Activated CD8-positive, alpha-beta memory T cell treated with anti-CD3 and anti-CD28 coated beads for 48 hours (primary cell): ENCODE measurements around the gene SLC8A1.

Experiments used
- DNase-seq, 3 experiments: peaks; one replicate each; pipeline ENCODE4 v3.0.0-alpha.2; 2020; ENCODE audit warnings: low read depth in 2 of 3, low spot score in 2 of 3

The SLC8A1 gene

DNA sequence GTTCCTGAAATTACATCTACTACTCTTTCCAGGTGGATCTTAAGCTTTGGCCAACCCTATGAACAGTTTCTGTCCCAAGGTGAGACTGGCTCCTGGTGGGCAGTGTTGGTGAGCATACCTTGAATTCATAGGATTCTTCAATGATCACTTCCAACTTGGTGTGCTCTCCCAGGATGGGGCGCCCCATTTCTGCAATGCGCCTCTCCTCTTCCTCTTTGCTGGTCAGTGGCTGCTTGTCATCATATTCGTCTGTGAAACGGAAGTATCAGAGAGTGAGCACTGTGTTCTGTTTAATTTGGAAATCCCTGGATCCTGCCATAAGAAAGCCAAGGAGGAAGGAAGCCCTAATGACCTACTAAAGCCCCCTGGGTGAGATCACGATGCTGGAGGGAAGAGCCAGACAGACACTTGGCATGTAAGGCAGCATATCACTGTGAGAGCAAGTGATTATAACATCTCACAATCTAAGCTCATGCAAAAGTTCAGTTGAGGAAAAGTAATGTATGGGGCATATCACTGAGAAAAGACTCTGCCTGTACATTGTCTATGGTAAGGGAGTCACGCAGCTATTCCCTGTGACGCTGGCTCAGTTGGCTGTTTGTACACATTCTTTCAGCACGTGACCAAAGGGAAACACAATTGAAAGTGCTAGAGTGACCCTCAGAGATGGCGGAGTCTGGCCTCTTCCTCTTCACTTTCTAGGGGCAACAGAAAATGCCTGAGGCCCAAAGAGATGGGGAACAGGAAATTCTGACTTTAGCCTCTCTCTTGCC, 287.0 kb downstream of the SLC8A1 start:
- DNase-seq = no peak

GRCh38 chr2:40161986-40162385, 289.9 kb downstream of the SLC8A1 start:
- DNase-seq = no peak

- no peak for DNase-seq
Measured at GRCh38 chr2:40160751-40161218, 291.1 kb downstream of the SLC8A1 start.

DNA sequence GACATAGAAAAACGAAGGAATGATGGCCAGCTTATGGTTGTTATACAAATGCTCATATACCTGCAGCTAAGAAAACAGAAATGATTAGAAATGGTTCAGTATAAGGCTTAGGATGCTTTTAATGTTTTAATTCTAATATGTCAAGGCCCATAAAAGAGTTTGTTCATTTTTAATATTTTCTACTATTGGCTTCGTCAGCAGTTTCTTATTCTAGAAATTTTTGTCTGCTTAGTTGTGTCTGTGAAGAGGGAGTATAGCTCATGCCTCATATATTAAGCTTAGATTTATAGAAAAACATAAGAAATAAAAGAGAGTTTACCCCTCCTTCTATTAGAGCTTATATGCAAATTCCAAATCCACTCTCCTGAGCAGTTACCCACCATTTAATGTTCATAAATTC, 292.6 kb downstream of the SLC8A1 start:
- no peak for DNase-seq

GRCh38 chr2:40158781-40159180, 293.1 kb downstream of the SLC8A1 start:
- no peak for DNase-seq

DNA sequence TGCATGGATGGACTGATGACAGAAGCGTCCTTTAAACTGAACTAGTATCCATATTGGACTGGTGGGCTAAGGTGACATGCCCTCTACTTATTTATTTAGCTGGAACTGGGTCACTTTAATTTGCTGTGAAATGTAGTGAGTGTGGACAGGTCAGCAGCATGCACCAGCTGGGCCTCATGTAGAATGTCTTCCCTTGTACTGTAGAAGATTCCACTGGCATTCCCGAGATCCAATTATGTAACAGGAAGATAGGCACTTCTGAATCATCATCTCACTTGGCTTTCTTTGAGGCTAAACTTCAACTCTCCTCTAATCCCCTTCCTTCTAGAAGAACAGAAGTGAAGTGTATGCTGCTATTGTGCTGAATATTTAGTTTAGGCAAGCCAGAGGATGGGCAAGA, 296.2 kb downstream of the SLC8A1 start:
- no peak for DNase-seq

- no peak for DNase-seq
Measured at GRCh38 chr2:40150266-40150665, 301.6 kb downstream of the SLC8A1 start.

DNA sequence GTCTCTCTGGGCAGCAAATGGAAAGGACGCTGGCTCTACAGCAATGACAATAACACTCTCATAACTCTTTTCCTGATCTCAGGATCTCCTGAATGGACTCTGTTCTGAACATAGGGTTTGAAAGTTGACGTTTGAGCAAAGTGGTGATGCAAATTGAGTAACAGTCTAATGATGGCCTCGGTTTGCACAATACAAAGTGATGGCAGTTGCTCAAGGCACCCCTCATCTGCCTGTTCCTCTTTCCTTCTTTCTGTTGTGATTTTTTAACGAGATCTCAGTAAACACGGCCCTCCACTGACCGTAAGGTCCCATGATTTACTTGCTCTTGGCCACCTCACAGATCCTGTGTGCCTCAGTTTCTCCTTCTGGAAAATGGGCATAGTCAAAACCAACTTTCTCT, 303.6 kb downstream of the SLC8A1 start:
- no peak for DNase-seq

DNA sequence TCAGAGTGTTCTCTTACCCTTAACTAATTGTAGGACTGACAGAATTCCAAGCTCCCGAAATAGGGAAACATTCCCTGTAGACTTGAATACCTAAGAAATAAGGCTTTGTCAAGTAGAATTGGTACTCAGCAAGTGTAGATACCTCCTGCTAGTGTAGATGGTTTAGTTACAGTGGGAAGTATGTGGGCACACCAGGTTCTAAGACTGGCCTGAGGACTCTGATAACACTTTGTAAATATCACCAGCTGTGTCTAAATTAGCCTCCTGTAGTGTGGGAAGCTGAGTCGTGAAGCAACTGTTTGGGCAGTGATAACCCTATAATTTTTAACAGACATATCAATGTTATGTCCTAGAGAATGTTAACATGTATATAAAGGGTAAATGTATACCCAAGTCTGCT, 304.5 kb downstream of the SLC8A1 start:
- DNase-seq = no peak

- DNase-seq = no peak
Measured at GRCh38 chr2:40144022-40144421, 307.9 kb downstream of the SLC8A1 start.

DNA sequence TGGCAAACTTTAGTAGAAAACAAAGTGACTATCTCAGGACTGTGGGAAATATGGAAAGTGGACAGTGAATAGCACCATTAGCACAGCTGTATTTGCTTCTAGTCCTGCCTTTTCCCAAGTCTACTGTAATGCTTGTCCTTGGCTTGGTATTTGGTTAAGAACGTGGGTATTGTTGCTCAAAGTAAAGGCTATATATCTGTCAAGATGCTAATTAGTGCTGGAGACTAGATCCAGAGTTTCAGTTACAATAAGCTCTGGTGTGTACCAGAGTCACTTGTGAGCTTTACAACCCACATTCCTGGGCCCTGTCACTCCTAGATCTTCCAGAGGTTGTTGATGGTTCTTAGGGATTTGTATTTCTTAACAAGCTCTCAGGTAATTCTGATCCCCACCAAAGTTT, 313.6 kb downstream of the SLC8A1 start:
- no peak for DNase-seq

- DNase-seq = no peak
Measured at GRCh38 chr2:40131081-40131704, 320.7 kb downstream of the SLC8A1 start.

- no peak for DNase-seq
Measured at GRCh38 chr2:40130251-40130994, 321.5 kb downstream of the SLC8A1 start.

DNA sequence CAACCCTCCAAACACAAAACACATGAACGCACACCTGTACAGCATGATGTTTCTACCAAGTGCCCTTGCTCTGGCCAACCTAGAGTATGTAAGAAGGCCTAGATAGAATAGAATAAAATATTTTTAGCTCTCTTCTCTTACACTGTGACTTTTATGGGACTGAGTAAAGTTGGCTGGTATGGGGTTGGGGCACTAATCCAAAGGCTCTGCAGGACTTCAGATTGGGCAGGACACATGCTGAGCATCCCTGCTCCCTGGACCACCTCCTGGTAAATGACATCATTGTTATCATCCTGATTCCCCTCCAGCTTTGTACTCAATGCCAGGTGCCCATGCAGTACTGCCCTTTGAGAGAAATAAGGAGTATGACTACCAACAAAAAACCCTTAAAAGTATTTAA, 322.2 kb downstream of the SLC8A1 start:
- DNase-seq = no peak

- DNase-seq = no peak
Measured at GRCh38 chr2:40128796-40129195, 323.1 kb downstream of the SLC8A1 start.

GRCh38 chr2:40127890-40128557, 323.9 kb downstream of the SLC8A1 start:
- DNase-seq = no peak

GRCh38 chr2:40127146-40127545, 324.7 kb downstream of the SLC8A1 start:
- no peak for DNase-seq

DNA sequence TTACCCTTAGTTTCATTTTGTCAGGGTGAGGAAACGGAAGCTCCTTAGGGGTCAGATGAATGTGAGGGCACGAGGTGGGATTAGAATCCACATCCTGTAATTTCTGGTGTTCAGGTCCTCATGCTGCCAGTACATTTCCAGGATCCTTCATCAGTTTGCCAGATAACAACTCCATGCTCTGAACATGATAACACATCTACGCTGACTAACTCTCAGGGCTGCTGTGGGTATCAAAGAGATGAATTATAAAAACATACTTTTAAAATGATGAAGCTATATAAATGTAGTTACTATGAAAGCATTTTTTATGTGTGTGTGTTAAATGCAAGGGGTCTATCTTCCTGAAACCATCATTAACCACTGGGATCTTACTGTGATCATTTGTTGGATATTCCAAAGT, 325.9 kb downstream of the SLC8A1 start:
- DNase-seq = no peak

DNA sequence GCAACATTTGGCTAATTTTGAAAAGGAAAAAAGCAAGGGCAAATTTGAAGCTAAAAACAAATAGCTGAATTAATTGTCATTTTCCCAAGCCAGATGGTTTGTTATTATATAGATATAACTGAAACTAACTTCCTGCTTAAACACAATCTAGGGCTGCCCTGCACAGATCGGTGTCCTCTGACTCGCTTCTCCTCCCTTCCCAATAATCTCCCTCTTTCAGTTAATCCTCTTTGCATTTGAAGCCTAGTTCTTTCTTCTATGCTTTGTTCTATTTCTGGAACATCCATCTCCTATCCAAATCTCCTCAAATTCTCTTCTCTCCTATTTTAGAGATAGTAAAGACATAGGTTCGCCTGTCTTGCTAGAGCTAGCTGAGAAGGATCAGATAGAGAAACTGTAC, 328.1 kb downstream of the SLC8A1 start:
- no peak for DNase-seq

DNA sequence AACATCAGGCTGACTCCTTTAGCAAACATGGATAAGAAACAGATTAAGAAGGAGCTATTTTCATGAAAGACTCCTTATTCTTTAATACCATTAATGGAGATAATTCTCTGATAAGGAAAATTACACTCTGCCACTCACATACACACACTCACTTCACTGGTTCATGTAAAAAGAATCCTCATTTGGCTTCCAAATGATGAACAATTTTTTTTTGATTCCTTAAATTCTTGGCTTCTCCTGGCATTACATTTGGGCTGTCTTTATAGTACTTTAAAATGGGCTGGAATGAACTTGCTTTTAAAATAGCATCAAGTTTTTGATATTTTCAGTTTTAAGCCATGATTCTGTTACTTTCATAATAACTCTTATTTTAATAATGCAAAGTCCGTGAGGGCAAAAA, 328.6 kb downstream of the SLC8A1 start:
- no peak for DNase-seq

DNA sequence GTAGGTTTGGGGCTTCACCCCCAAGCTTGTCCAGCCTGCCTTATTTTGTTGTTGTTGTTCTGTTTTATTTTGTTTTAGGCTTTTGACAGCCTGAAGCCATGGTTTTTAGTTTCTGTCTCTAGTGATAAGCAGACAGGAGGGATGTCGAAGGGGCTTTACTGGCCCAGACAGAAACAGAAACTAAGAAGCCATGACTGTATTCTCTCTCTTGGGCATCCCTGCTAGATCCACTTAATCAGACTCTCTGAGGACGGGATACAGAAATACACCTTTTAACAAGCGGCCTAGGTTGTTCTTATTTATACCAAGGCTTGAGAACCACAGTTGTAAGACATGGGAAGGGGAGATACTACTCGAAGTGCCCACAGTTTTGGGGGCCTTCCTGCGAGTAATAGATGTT, 330.9 kb downstream of the SLC8A1 start:
- DNase-seq = no peak

DNA sequence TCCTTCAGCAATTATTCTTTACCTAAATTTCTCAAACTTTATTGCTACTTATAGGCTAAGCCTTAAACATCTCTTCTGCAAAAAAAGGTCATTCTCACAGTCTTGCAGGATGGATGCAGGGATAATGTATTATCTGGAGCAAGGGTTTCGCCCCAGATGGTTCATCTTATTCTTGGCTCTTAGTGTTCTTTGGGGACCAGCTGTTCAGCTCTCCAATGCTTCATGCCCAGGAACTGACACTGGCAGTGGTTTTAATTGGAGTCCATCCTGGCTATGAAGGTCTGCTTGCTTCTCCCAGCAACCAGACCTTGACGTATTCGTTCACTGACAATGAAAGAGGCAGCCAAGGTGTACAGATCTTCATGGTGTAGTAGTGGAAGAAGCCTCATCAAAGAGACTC, 331.9 kb downstream of the SLC8A1 start:
- no peak for DNase-seq
